Right lobe of liver (tissue), 6 donors: ENCODE data around the gene TTC17. TPM values are rescaled to one million over a fixed set of nuclear protein-coding genes. Genes with fewer than 3 reads are reported as not detected.

ENCODE experiments used
- ATAC-seq, 4 donors: fragments of 200-7000 bp; cut with Tn5 transposase; one replicate each; pipeline ENCODE4 v1.9.1; 2020; ENCODE audit warnings: mild to moderate bottlenecking in 4 of 4, moderate library complexity in 4 of 4
- DNase-seq, 3 donors: peaks; one replicate each; pipeline ENCODE4 v3.0.0-alpha.2; 2020
- H3K27ac ChIP-seq, 3 donors: fragments of 200-600 bp; one replicate each; pipeline ENCODE4 v1.8.0; 2022
- H3K27me3 ChIP-seq, 2 donors: fragments of 200-600 bp; one replicate each; pipeline ENCODE4 v1.8.0; 2022
- H3K36me3 ChIP-seq, 4 donors: fragments of 200-600 bp; sonication (generic) in 1 of 4; one replicate each; pipeline versions ENCODE4 v1.5.1 to v1.8.0; 2017 to 2022; ENCODE audit warnings: control low read depth in 1 of 4
- H3K4me1 ChIP-seq, 4 donors: fragments of 200-600 bp; sonication (generic) in 1 of 4; one replicate each; pipeline versions ENCODE4 v1.5.1 to v1.8.0; 2017 to 2022; ENCODE audit warnings: control low read depth in 1 of 4
- H3K4me3 ChIP-seq, 3 donors: fragments of 200-600 bp; one replicate each; pipeline ENCODE4 v1.8.0; 2022
- H3K9me3 ChIP-seq, 4 donors: fragments of 200-600 bp; sonication (generic) in 1 of 4; one replicate each; pipeline versions ENCODE4 v1.5.1 to v1.8.0; 2017 to 2022; ENCODE audit warnings: control low read depth in 1 of 4
- POLR2A ChIP-seq: fragments of 450-650 bp; IDR thresholded peaks from one replicate; pipeline ENCODE4 v1.6.1; 2017; ENCODE audit warnings: antibody characterized with exemption, mild to moderate bottlenecking
- WGBS: methylation state at CpG from one replicate; pipeline ENCODE4 v1.1.6; 2018; ENCODE audit warnings: low coverage, low lambda C conversion rate; ENCODE audit not compliant: insufficient coverage; ENCODE audit errors: missing lambda C conversion rate; 5-methylcytosine and 5-hydroxymethylcytosine counted together
- intact Hi-C, 2 donors: fragments of 100-400 bp; cut with DNase I; formaldehyde crosslinking; loops; one replicate each; pipeline versions ENCODE4 v1.11.2 to v1.14.1; 2022
- total RNA-seq, 6 experiments: library from RNA; depleted of rRNA in 2 of 6; stranded (reverse); fragments of >200 nt in 2 of 6; fragmentation: NEBNext Ultra II Directional in 3 of 6; extraction: Animal tissue kit (Norgen Biotek cat#: 25700) in 3 of 6; gene quantifications; one replicate each; pipeline versions ENCODE4 v1.1.0 to v1.2.4, GENCODE V29; 2016 to 2023
- TF ChIP-seq, protein P1 (sequence below), 4 donors: fragments of 200-600 bp in 3 of 4; fragments of 450-650 bp in 1 of 4; IDR thresholded peaks; one replicate each; pipeline versions ENCODE4 v1.5.1 to v1.8.0; 2016 to 2022; ENCODE audit warnings: antibody characterized with exemption in 4 of 4, mild to moderate bottlenecking in 2 of 4
- donor health status: DM: no; HTN: yes; CAD: no.
- donor health status: DM: no; HTN: no; CAD: no.
- donor health status: DM: no; HTN: no; CAD: no.
- donor health status: DM: no; HTN: yes; CAD: no.
- donor health status: DM: no; HTN: yes; CAD: no.

TTC17 gene
- total RNA-seq, 6 experiments from 2014 or later, result 33.9 to 70.2 (median 48.5) TPM

DNA sequence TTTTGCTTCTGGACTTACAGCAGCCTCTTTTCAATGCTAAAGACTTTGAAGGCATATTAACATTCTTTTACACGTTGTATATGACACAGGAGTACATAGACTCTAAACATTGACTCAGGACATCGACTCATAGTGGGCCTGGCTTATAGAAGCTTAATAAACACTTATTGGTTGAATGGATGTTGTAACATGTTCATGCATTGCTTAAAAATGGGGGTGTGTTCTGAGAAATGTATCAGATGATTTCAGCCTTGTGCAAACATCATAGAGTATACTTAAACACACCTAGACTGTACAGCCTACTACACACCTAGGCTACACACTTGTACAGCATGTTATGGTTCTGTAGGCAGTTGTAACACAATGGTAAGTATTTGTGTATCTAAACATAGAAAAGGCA is 17.9 kb downstream of the TTC17 start:
- ATAC-seq (peak in 1 of 4 donors; percentile 72), DNase-seq (no peak)
- Histone ChIP-seq H3K4me3 (no peak overlapping the region), H3K27me3 (no peaks in the 10 kb centered on the region), H3K9me3 (no peaks in the 10 kb centered on the region), H3K27ac (no peak overlapping the region), H3K4me1 (no peaks in the 10 kb centered on the region), H3K36me3 (no peaks in the 10 kb centered on the region)
- no peak for TF ChIP-seq POLR2A
- TF ChIP-seq, protein P1, sequence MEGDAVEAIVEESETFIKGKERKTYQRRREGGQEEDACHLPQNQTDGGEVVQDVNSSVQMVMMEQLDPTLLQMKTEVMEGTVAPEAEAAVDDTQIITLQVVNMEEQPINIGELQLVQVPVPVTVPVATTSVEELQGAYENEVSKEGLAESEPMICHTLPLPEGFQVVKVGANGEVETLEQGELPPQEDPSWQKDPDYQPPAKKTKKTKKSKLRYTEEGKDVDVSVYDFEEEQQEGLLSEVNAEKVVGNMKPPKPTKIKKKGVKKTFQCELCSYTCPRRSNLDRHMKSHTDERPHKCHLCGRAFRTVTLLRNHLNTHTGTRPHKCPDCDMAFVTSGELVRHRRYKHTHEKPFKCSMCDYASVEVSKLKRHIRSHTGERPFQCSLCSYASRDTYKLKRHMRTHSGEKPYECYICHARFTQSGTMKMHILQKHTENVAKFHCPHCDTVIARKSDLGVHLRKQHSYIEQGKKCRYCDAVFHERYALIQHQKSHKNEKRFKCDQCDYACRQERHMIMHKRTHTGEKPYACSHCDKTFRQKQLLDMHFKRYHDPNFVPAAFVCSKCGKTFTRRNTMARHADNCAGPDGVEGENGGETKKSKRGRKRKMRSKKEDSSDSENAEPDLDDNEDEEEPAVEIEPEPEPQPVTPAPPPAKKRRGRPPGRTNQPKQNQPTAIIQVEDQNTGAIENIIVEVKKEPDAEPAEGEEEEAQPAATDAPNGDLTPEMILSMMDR (IDR thresholded peaks at IDR 0.05), result no peak
- intact Hi-C loops, result no loop called here
- 87% methylated on average over 2 of the region's 2 CpGs for WGBS

DNA sequence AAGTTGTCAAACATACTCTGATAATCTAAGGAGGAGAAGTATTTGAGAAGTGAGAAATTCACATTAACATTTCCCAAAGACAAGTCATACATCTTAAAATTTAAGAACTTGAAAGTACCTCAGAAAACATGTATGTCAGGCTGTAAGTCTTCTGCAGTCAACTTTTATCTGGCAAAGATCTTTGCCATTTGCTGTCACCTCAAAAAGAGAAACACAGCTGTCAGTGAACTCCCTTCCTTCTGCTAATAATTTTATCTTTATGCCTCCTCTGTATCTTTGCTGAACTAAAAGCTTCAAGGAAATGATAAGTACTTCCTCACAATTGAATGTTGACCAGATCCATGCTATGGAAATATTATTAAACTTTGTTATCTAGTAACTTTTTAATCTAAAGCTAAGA is 18.7 kb downstream of the TTC17 start:
- no peak for ATAC-seq
- no peaks in the 10 kb centered on the region for H3K27me3 ChIP-seq
- no peaks in the 10 kb centered on the region for H3K36me3 ChIP-seq
- H3K4me1 ChIP-seq, result peaks cover 0 to 7% (median 1%) of the 10 kb centered on the region in 4 donors
- DNase-seq, result no peak
- H3K9me3 ChIP-seq, result no peaks in the 10 kb centered on the region
- intact Hi-C loops, result no loop called here
- H3K27ac ChIP-seq, result no peak overlapping the region
- H3K4me3 ChIP-seq, result no peak overlapping the region
- TF ChIP-seq, protein P1 (IDR thresholded peaks at IDR 0.05), result no peak
- TF ChIP-seq POLR2A, result no peak

DNA sequence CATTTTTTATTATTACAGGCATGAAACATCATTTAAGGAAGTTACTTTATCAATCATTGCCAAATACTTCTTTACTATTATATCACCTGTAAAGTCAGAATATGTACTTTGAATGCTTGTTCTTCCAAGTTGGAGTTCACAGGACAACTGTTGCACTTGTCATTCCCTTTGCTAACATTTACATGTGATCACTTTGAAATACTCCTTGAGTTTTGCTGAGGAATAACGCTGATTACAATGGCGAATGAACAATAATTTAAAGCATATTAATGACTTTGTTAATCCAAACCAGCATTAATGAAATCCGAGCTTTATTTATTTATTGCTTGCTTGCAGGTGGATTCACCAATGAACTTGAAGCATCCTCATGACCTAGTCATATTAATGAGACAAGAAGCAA is 20.2 kb downstream of the TTC17 start:
- WGBS, result 89% methylated on average over 3 of the region's 3 CpGs
- no peak for DNase-seq
- ATAC-seq, result no peak
- intact Hi-C loops, result no loop called here
- no peaks in the 10 kb centered on the region for H3K9me3 ChIP-seq
- TF ChIP-seq POLR2A, result no peak
- TF ChIP-seq, protein P1 (IDR thresholded peaks at IDR 0.05), result no peak
- no peaks in the 10 kb centered on the region for H3K36me3 ChIP-seq
- H3K27me3 ChIP-seq, result no peaks in the 10 kb centered on the region
- peaks cover 0 to 11% (median 4%) of the 10 kb centered on the region in 4 donors for H3K4me1 ChIP-seq
- H3K4me3 ChIP-seq, result no peak overlapping the region
- H3K27ac ChIP-seq, result no peak overlapping the region

DNA sequence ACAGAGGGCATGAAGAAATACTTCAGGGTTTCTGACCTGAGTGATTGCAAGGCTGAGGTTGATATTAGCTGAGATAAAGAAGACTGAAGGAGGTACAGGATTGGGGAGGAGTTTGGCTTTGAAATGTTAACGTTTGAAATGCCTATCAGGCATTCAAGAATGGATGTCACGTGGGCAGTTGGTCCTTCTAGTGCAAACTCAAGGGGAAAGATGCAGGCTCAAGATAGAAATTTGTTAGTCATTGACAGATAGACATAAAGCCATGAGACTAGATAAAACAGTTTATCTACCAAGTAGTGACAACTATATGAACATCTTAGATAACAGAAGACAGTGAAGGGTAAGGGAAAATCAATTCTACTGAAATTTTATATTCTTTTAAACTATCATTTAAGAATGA is 23.1 kb downstream of the TTC17 start:
- Histone ChIP-seq H3K27me3 (no peaks in the 10 kb centered on the region), H3K27ac (no peak overlapping the region), H3K9me3 (no peaks in the 10 kb centered on the region), H3K4me3 (no peak overlapping the region), H3K4me1 (peaks cover 0 to 11% (median 4%) of the 10 kb centered on the region in 4 donors), H3K36me3 (no peaks in the 10 kb centered on the region)
- no peak for TF ChIP-seq POLR2A
- TF ChIP-seq, protein P1 (IDR thresholded peaks at IDR 0.05), result no peak
- 62% methylated on average over 1 of the region's 2 CpGs for WGBS
- ATAC-seq (no peak), DNase-seq (no peak)
- intact Hi-C loops, result no loop called here

DNA sequence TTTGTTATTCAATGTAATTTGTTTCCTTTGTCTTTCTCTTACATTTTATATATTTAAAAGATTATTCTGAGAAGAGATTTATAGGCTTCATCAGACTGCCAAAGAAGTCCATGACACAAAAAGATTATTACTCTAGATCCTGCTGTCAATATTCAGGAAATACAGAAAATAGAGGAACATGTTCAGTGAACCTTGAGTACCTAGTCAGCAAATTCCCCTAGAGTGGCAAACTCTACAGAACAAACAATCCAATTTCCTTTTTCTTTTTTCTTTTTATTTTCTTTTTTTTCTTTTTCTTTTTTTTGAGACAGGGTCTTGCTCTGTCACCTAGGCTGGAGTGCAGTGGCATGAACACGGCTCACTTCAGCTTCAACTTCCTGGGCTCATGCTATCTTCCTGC is 23.9 kb downstream of the TTC17 start:
- Histone ChIP-seq H3K27ac (peak overlapping the region in 1 of 3 donors; percentile 9), H3K4me1 (peaks cover 0 to 11% (median 4%) of the 10 kb centered on the region in 4 donors), H3K36me3 (no peaks in the 10 kb centered on the region), H3K9me3 (no peaks in the 10 kb centered on the region), H3K4me3 (no peak overlapping the region), H3K27me3 (no peaks in the 10 kb centered on the region)
- no peak for DNase-seq
- TF ChIP-seq, protein P1 (IDR thresholded peaks at IDR 0.05), result no peak
- no peak for TF ChIP-seq POLR2A
- ATAC-seq, result peak in 3 of 4 donors; percentile 43 to 69 (median 62)
- 90% methylated on average over 1 of the region's 1 CpG for WGBS
- intact Hi-C loops, result no loop called here
